Spleen (tissue), 11 donors: ENCODE measurements around the gene PWP1. TPM values are rescaled to one million over a fixed set of nuclear protein-coding genes. Genes with fewer than 3 reads are reported as not detected.
A peak's percentile ranks its signal among the peaks of the same experiment; 100 is the strongest.

Experiments used
- DNase-seq: peaks from one replicate; pipeline ENCODE4 v3.0.0-alpha.2; 2020
- H3K27ac ChIP-seq, 8 donors: fragments of 200-600 bp; sonication (generic) in 7 of 8; 1 replicate in 4 of 8; 2 replicates in 4 of 8; pipeline versions ENCODE4 v1.5.0 to v1.8.0; 2016 to 2021; ENCODE audit warnings: inconsistent platforms in 4 of 8, mild to moderate bottlenecking in 4 of 8, moderate library complexity in 1 of 8
- H3K27me3 ChIP-seq, 7 donors: fragments of 200-600 bp; sonication (generic) in 6 of 7; replicated peaks in 1 of 7; 1 replicate in 4 of 7; 2 replicates in 3 of 7; pipeline versions ENCODE4 v1.5.0 to v1.8.0; 2016 to 2021; ENCODE audit warnings: inconsistent platforms in 3 of 7, mild to moderate bottlenecking in 1 of 7
- H3K36me3 ChIP-seq, 6 donors: fragments of 200-600 bp; sonication (generic) in 5 of 6; 1 replicate in 4 of 6; 2 replicates in 2 of 6; pipeline versions ENCODE4 v1.5.0 to v1.8.0; 2016 to 2021; ENCODE audit warnings: inconsistent platforms in 2 of 6
- H3K4me1 ChIP-seq, 6 donors: fragments of 200-600 bp; sonication (generic) in 5 of 6; 1 replicate in 3 of 6; 2 replicates in 3 of 6; pipeline versions ENCODE4 v1.5.0 to v1.8.0; 2016 to 2021; ENCODE audit warnings: inconsistent platforms in 3 of 6
- H3K4me3 ChIP-seq, 8 donors: fragments of 200-600 bp; sonication (generic) in 7 of 8; 1 replicate in 4 of 8; 2 replicates in 4 of 8; pipeline versions ENCODE4 v1.5.0 to v1.8.0; 2016 to 2021; ENCODE audit warnings: inconsistent platforms in 4 of 8, mild to moderate bottlenecking in 4 of 8, moderate library complexity in 2 of 8
- H3K9me3 ChIP-seq, 8 donors: fragments of 200-600 bp; sonication (generic) in 7 of 8; 1 replicate in 4 of 8; 2 replicates in 4 of 8; pipeline versions ENCODE4 v1.5.0 to v1.8.0; 2016 to 2021; ENCODE audit warnings: inconsistent platforms in 4 of 8
- POLR2A ChIP-seq, 3 donors: fragments of 450-650 bp; IDR thresholded peaks; one replicate each; pipeline ENCODE4 v1.5.1; 2017; ENCODE audit warnings: antibody characterized with exemption in 3 of 3, mild to moderate bottlenecking in 1 of 3
- POLR2AphosphoS5 ChIP-seq, 3 donors: sonication (generic); formaldehyde crosslinking; IDR thresholded peaks; one replicate each; pipeline ENCODE4 v1.5.1; 2017; ENCODE audit warnings: antibody characterized with exemption in 3 of 3
- WGBS, 5 donors: extraction: QIAGEN DNeasy Blood & Tissue Kit in 3 of 5; methylation state at CpG; one replicate each; pipeline versions ENCODE4 v1.1.5 to v1.1.7; 2013 to 2018; 5-methylcytosine and 5-hydroxymethylcytosine counted together
- intact Hi-C: fragments of 100-400 bp; cut with DNase I; formaldehyde crosslinking; loops from one replicate; pipeline ENCODE4 v1.15.0; 2023; ENCODE audit warnings: low total_unique reads
- polyA plus RNA-seq, 3 donors: library from polyadenylated mRNA; stranded (reverse); fragments of 200-250 nt; gene quantifications; one replicate each; pipeline ENCODE4 v1.2.1, GENCODE V29; 2013
- total RNA-seq, 7 donors: library from RNA; depleted of rRNA in 3 of 7; stranded (reverse); fragments of >200 nt in 3 of 7; fragmentation: NEBNext Ultra II Directional in 4 of 7; extraction: Animal tissue kit (Norgen Biotek cat#: 25700) in 4 of 7; gene quantifications; one replicate each; pipeline versions ENCODE4 v1.1.0 to v1.2.1, GENCODE V29; 2016 to 2021
- TF ChIP-seq, protein P1 (sequence below), 11 experiments: fragments of 200-600 bp in 7 of 11; fragments of 450-650 bp in 4 of 11; sonication (generic) in 4 of 11; IDR thresholded peaks in 8 of 11; conservative IDR thresholded peaks in 3 of 11; 1 replicate in 7 of 11; 2 replicates in 4 of 11; pipeline versions ENCODE4 v1.4.0 to v1.8.0; 2016 to 2021; ENCODE audit warnings: antibody characterized with exemption in 11 of 11, inconsistent platforms in 4 of 11, mild to moderate bottlenecking in 1 of 11
- donor health status: healthy with polysubstance abuse.
- donor health status: DM: no; HTN: no; CAD: no; lungs with moderate emphysema.
- donor health status: DM: no; HTN: no; CAD: no.
- donor health status: Bipolar disorder and iron deficiency.
- donor health status: healthy.
- donor health status: DM: no; HTN: no; CAD: no.
- donor health status: DM: yes; HTN: yes; CAD: no.

The PWP1 gene
- total and polyA plus RNA-seq, 10 donors: 24.5 to 78.5 (median 28.2) TPM

DNA sequence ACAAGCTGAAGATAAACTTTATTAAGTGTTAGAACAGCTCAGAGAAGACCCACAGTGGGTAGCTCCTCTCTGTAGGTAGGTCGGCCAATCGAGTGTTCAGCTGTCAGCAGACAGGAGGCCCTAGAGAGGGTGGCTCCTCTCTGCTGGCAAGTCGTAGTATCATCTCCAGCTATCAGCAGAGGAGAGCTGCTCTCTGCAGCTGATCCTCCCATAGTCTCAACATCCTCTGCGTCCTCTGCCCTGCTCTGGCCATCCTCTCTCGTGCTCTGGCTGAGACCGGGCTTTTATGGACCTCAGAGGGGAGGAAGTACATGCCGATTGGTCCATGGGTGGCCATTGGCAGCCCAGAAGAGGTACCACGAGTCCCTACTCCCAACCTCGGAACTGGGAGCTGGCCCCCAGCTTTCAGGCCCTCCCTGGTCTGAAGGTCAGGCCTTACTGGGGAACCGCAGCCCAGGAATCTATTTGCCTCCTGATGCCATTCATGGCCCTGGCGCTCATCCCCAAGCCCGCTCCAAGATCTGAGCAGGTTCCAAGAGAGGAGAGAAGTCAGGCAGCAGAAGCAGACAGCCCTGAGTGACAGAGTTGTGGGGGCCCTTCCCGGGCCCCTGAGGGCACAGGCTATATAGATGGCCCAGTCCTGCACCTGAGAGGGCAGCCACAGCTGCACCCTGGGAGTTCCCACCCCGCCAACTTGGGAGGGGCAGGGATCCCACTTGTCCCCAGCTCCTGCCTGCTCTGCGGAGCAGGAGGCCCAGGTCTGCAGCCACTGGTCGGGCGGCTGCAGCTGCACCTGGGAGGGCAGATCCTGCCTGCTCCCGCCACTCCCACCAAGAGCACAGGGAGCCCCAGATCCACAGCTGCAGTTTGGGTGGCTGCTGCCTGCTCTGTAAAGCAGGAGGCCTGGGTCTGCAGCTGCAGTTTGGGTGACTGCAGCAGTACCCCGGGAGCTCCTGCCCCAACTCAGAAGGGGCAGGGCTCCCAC, 3.5 kb upstream of the PWP1 start:
- intact Hi-C loops: loop anchor here (10.0 kb wide), 1 partner anchor 73 kb away; no protein-coding TSS in a partner anchor
- TF ChIP-seq POLR2A (IDR thresholded peaks at IDR 0.05) (no peak), POLR2AphosphoS5 (IDR thresholded peaks at IDR 0.05) (no peak)
- TF ChIP-seq, protein P1, sequence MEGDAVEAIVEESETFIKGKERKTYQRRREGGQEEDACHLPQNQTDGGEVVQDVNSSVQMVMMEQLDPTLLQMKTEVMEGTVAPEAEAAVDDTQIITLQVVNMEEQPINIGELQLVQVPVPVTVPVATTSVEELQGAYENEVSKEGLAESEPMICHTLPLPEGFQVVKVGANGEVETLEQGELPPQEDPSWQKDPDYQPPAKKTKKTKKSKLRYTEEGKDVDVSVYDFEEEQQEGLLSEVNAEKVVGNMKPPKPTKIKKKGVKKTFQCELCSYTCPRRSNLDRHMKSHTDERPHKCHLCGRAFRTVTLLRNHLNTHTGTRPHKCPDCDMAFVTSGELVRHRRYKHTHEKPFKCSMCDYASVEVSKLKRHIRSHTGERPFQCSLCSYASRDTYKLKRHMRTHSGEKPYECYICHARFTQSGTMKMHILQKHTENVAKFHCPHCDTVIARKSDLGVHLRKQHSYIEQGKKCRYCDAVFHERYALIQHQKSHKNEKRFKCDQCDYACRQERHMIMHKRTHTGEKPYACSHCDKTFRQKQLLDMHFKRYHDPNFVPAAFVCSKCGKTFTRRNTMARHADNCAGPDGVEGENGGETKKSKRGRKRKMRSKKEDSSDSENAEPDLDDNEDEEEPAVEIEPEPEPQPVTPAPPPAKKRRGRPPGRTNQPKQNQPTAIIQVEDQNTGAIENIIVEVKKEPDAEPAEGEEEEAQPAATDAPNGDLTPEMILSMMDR (IDR thresholded peaks at IDR 0.05 in 8 of 11, conservative IDR thresholded peaks at IDR 0.05 in 3 of 11): no peak
- no peak overlapping the region for H3K27ac ChIP-seq
- peaks cover 0 to 18% (median 0%) of the 10 kb centered on the region in 7 donors for H3K27me3 ChIP-seq
- no peaks in the 10 kb centered on the region for H3K9me3 ChIP-seq
- H3K4me1 ChIP-seq: peaks cover 0 to 26% (median 21%) of the 10 kb centered on the region in 6 donors
- H3K4me3 ChIP-seq: no peak overlapping the region
- WGBS, 5 donors: 81 to 89% (median 84%) methylated on average over 14 to 19 of the region's 19 CpGs
- no peaks in the 10 kb centered on the region for H3K36me3 ChIP-seq
- DNase-seq: no peak

DNA sequence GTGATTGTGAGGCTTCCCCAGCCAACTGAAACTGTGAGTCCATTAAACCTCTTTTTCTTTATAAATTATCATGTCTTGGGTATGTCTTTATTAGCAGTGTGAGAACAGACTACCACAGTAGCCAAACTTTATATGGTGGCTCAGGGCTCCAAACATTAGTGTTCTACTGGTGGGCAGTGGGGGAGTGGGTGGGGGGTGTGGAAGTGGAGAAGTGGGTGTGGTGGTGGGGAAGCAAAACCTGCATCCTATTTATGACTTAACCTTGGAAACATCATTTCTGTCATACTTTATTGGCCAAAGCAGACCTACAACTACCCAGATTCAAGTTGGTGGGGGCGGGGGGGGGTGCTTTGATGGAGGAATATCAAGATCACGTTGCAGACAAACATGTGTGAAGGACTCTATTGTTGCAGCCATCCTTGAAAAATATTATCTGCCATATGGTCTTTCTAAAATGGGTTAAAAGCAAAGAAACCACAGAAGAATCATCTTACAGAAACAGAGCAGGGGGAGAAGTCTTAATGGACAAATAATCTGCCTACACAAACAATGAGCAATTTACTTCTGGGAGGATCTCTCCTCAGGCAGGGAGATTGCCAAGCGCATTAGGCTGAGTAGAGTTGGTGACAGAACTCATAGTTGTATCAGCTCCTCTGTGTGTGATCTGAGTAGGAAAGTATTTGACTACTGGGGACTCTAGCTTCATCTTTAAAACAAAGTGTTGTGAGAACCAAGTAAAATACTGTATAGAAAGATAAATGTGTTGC, 1.4 kb upstream of the PWP1 start:
- H3K27me3 ChIP-seq: peaks cover 0 to 3% (median 0%) of the 10 kb centered on the region in 7 donors
- no peak for DNase-seq
- H3K9me3 ChIP-seq: no peaks in the 10 kb centered on the region
- peak overlapping the region in 4 of 8 donors; percentile 83 to 95 (median 92) for H3K4me3 ChIP-seq
- WGBS, 5 donors: 84 to 90% (median 85%) methylated on average over 3 of the region's 3 CpGs
- H3K4me1 ChIP-seq: peaks cover 0 to 35% (median 26%) of the 10 kb centered on the region in 6 donors
- H3K36me3 ChIP-seq: peaks cover 0 to 12% (median 11%) of the 10 kb centered on the region in 6 donors
- intact Hi-C loops: loop anchor here (10.0 kb wide), 1 partner anchor 71 kb away; no protein-coding TSS in a partner anchor
- TF ChIP-seq, protein P1 (IDR thresholded peaks at IDR 0.05 in 8 of 11, conservative IDR thresholded peaks at IDR 0.05 in 3 of 11): no peak
- TF ChIP-seq POLR2AphosphoS5 (IDR thresholded peaks at IDR 0.05): no peak
- H3K27ac ChIP-seq: peak overlapping the region in 1 of 8 donors; percentile 83

DNA sequence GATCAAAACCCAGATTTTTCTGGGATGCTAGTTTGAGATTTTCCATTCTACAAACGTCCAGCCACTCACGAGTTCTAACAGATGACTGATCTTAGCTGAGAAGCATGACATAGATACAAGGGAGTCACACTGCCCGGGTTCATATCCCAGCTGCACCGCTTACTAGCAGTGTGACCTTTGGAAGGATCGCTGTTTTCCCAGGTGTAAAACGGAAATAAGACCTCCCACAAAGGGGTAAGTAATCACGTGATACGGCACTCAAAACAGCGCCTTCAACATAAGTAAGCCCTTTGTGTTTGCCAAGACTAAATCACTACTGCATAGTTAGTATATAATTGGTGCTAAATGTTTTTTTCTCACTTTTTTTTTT, 624 bp upstream of the PWP1 start:
- Histone ChIP-seq H3K9me3 (no peaks in the 10 kb centered on the region), H3K27ac (peak overlapping the region in 7 of 8 donors; percentile 69 to 88 (median 78)), H3K27me3 (no peaks in the 10 kb centered on the region), H3K4me1 (peaks cover 0 to 35% (median 26%) of the 10 kb centered on the region in 6 donors), H3K36me3 (peaks cover 0 to 20% (median 19%) of the 10 kb centered on the region in 6 donors), H3K4me3 (peak overlapping the region; percentile 78 to 95 (median 92))
- no peak for DNase-seq
- TF ChIP-seq, protein P1 (IDR thresholded peaks at IDR 0.05 in 8 of 11, conservative IDR thresholded peaks at IDR 0.05 in 3 of 11): no peak
- TF ChIP-seq POLR2A (IDR thresholded peaks at IDR 0.05): no peak
- TF ChIP-seq POLR2AphosphoS5 (IDR thresholded peaks at IDR 0.05): no peak
- 12 to 25% (median 16%) methylated on average over 9 of the region's 9 CpGs for WGBS, 5 donors
- intact Hi-C loops: loop anchor here (10.0 kb wide), 1 partner anchor 70 kb away; no protein-coding TSS in a partner anchor
